SK-N-SH treated with all-trans-retinoic acid at 6 μM for 48 hours (cell line): ENCODE data around the gene IGFBP2.

Source experiments
- ATAC-seq: fragments of 200-7000 bp; cut with Tn5 transposase; 3 replicates; pipeline ENCODE4 v1.9.1; 2020; ENCODE audit warnings: mild to moderate bottlenecking, moderate library complexity
- ARNTL ChIP-seq: fragments of 450-650 bp; formaldehyde crosslinking; IDR thresholded peaks from 2 replicates; pipeline ENCODE4 v1.5.0; 2020; ENCODE audit warnings: low read depth, mild to moderate bottlenecking, moderate library complexity, borderline replicate concordance
- BACH2 ChIP-seq: fragments of 250-450 bp; sonication (Bioruptor Pico); IDR thresholded peaks from 2 replicates; pipeline ENCODE4 v1.9.0; 2021; ENCODE audit warnings: mild to moderate bottlenecking, borderline replicate concordance
- CSDC2 ChIP-seq: fragments of 250-450 bp; sonication (Bioruptor Pico); IDR thresholded peaks from 2 replicates; pipeline ENCODE4 v1.5.0; 2020; ENCODE audit warnings: mild to moderate bottlenecking, moderate library complexity
- GLIS3 ChIP-seq: fragments of 250-450 bp; sonication (Bioruptor Pico); IDR thresholded peaks from 2 replicates; pipeline ENCODE4 v1.5.0; 2020; ENCODE audit warnings: mild to moderate bottlenecking, moderate library complexity
- ISL1 ChIP-seq: fragments of 250-450 bp; sonication (Bioruptor Pico); IDR thresholded peaks from 2 replicates; pipeline ENCODE4 v2.1.2; 2022; ENCODE audit warnings: mild to moderate bottlenecking, moderate library complexity
- PPARA ChIP-seq: fragments of 250-450 bp; sonication (Bioruptor Pico); IDR thresholded peaks from 2 replicates; pipeline ENCODE4 v1.5.0; 2020; ENCODE audit warnings: mild to moderate bottlenecking, borderline replicate concordance
- RARB ChIP-seq: fragments of 250-450 bp; sonication (Bioruptor Pico); IDR thresholded peaks from 2 replicates; pipeline ENCODE4 v1.8.0; 2021; ENCODE audit warnings: mild to moderate bottlenecking, moderate library complexity
- TOX ChIP-seq: fragments of 250-450 bp; sonication (Bioruptor Pico); IDR thresholded peaks from 2 replicates; pipeline ENCODE4 v1.8.0; 2021; ENCODE audit warnings: mild to moderate bottlenecking, moderate library complexity, borderline replicate concordance
- ZFP3 ChIP-seq: fragments of 250-450 bp; sonication (Bioruptor Pico); IDR thresholded peaks from 2 replicates; pipeline ENCODE4 v1.5.0; 2020; ENCODE audit warnings: mild to moderate bottlenecking, moderate library complexity
- ZFP30 ChIP-seq: fragments of 450-650 bp; formaldehyde crosslinking; IDR thresholded peaks from 2 replicates; pipeline ENCODE4 v1.5.0; 2022; ENCODE audit warnings: mild to moderate bottlenecking, moderate library complexity
- ZNF565 ChIP-seq: fragments of 450-650 bp; formaldehyde crosslinking; conservative IDR thresholded peaks from 2 replicates; pipeline ENCODE4 v1.5.0; 2020; ENCODE audit warnings: low read depth, mild to moderate bottlenecking, moderate library complexity
- TF ChIP-seq, protein P1 (sequence below): fragments of 250-450 bp; sonication (Bioruptor Pico); IDR thresholded peaks from 2 replicates; pipeline ENCODE4 v1.5.0; 2020; ENCODE audit warnings: mild to moderate bottlenecking, moderate library complexity
- TF ChIP-seq, protein P2 (sequence below): fragments of 250-450 bp; sonication (Bioruptor Pico); IDR thresholded peaks from 2 replicates; pipeline ENCODE4 v1.8.0; 2020; ENCODE audit warnings: mild to moderate bottlenecking, moderate library complexity, borderline replicate concordance
- TF ChIP-seq, protein P3 (sequence below): fragments of 250-450 bp; sonication (Bioruptor Pico); IDR thresholded peaks from 2 replicates; pipeline ENCODE4 v1.5.1; 2021; ENCODE audit warnings: mild to moderate bottlenecking, moderate library complexity
- TF ChIP-seq, protein P4 (sequence below): fragments of 250-450 bp; sonication (Bioruptor Pico); IDR thresholded peaks from 2 replicates; pipeline ENCODE4 v1.5.1; 2020; ENCODE audit warnings: low read depth, mild to moderate bottlenecking, moderate library complexity

The IGFBP2 gene

DNA sequence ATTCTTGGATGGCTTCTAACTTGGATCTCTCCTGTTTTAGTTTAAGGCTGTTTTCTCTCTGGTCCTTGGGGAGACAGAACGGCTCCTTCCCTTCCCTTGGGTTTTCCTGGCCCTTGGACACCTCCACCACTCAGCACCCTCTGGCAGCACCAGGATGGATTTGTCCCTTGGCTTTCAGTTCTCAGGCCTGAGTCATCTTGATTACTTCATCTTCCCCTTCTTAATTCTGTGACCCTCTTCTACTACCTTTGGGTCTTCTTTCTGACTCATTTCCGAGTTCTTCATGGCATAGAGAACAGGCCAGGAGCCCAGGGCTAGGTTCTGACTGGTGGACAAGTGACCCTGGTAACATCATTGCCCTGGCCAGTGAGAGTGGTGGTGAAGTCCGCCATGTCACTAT, 14.9 kb downstream of the IGFBP2 start:
- ATAC-seq: no peak

DNA sequence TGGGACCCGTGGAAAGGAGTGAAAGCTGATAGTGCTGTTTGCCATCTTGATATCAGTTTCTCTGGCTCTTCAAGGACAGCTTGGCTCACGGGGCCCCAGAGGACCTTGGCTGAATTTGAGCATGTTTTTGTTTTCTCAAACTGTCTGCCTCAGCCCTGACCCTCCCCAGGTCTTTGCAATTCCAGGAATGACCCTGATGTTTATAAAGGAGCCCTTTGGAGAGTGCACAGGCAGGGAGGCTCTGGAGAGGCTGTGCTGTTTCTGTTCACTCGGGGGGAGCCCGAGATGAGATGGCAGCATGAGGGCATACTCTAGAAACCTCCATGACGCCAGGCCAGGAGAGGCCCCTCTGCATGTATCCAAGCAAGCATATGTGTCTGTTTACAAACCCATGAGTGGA, 16.4 kb downstream of the IGFBP2 start:
- no peak for TF ChIP-seq RARB (CRISPR knock-in tag)
- no peak for TF ChIP-seq ZFP30
- TF ChIP-seq ZNF565 (CRISPR knock-in tag): no peak
- TF ChIP-seq, protein P1, sequence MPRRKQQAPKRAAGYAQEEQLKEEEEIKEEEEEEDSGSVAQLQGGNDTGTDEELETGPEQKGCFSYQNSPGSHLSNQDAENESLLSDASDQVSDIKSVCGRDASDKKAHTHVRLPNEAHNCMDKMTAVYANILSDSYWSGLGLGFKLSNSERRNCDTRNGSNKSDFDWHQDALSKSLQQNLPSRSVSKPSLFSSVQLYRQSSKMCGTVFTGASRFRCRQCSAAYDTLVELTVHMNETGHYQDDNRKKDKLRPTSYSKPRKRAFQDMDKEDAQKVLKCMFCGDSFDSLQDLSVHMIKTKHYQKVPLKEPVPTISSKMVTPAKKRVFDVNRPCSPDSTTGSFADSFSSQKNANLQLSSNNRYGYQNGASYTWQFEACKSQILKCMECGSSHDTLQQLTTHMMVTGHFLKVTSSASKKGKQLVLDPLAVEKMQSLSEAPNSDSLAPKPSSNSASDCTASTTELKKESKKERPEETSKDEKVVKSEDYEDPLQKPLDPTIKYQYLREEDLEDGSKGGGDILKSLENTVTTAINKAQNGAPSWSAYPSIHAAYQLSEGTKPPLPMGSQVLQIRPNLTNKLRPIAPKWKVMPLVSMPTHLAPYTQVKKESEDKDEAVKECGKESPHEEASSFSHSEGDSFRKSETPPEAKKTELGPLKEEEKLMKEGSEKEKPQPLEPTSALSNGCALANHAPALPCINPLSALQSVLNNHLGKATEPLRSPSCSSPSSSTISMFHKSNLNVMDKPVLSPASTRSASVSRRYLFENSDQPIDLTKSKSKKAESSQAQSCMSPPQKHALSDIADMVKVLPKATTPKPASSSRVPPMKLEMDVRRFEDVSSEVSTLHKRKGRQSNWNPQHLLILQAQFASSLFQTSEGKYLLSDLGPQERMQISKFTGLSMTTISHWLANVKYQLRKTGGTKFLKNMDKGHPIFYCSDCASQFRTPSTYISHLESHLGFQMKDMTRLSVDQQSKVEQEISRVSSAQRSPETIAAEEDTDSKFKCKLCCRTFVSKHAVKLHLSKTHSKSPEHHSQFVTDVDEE: no peak
- no peak for TF ChIP-seq BACH2
- no peak for TF ChIP-seq ISL1 (CRISPR knock-in tag)
- TF ChIP-seq CSDC2 (CRISPR knock-in tag): no peak
- ATAC-seq: no peak

More for the DNA sequence above, 14.9 kb downstream of the IGFBP2 start:
- TF ChIP-seq, protein P2, sequence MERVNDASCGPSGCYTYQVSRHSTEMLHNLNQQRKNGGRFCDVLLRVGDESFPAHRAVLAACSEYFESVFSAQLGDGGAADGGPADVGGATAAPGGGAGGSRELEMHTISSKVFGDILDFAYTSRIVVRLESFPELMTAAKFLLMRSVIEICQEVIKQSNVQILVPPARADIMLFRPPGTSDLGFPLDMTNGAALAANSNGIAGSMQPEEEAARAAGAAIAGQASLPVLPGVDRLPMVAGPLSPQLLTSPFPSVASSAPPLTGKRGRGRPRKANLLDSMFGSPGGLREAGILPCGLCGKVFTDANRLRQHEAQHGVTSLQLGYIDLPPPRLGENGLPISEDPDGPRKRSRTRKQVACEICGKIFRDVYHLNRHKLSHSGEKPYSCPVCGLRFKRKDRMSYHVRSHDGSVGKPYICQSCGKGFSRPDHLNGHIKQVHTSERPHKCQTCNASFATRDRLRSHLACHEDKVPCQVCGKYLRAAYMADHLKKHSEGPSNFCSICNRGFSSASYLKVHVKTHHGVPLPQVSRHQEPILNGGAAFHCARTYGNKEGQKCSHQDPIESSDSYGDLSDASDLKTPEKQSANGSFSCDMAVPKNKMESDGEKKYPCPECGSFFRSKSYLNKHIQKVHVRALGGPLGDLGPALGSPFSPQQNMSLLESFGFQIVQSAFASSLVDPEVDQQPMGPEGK (CRISPR knock-in tag): no peak

DNA sequence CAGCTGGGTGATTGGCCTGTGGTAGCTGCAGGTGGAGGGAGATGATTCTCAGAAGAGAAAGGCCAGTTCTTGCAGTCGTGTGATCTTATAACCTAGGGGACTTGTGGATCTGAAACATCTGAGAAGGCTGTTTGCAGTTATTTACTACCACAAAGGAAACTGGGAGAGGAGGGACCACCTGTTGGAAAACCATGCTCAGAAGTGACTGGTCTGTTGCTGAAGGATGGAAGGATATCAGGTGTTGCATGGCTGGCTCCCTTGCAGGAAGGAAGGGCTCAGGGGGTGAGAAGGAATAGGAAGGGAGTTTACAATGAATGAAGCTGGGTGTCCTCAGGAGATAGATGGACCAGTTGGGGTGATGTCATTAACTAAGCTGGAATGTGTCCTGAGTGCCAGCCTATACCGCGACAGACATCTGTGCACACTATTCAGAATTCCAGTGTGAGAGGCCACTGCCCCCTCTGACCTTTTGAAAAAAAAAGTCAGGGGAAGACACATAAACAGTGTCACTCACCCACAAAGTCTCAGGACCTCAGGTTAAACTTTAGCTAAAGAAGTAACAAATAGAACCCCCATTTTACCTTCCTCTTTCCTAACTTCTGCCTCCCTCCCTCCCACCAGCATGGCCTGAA, 17.5 kb downstream of the IGFBP2 start:
- TF ChIP-seq GLIS3 (CRISPR knock-in tag): no peak
- no peak for TF ChIP-seq ISL1 (CRISPR knock-in tag)
- no peak for TF ChIP-seq RARB (CRISPR knock-in tag)
- no peak for TF ChIP-seq ARNTL (CRISPR knock-in tag)
- TF ChIP-seq CSDC2 (CRISPR knock-in tag): no peak
- TF ChIP-seq PPARA: no peak
- TF ChIP-seq ZFP30: no peak
- TF ChIP-seq, protein P1: no peak
- TF ChIP-seq, protein P3, sequence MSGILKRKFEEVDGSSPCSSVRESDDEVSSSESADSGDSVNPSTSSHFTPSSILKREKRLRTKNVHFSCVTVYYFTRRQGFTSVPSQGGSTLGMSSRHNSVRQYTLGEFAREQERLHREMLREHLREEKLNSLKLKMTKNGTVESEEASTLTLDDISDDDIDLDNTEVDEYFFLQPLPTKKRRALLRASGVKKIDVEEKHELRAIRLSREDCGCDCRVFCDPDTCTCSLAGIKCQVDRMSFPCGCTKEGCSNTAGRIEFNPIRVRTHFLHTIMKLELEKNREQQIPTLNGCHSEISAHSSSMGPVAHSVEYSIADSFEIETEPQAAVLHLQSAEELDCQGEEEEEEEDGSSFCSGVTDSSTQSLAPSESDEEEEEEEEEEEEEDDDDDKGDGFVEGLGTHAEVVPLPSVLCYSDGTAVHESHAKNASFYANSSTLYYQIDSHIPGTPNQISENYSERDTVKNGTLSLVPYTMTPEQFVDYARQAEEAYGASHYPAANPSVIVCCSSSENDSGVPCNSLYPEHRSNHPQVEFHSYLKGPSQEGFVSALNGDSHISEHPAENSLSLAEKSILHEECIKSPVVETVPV: no peak
- TF ChIP-seq TOX (CRISPR knock-in tag): no peak
- no peak for TF ChIP-seq ZFP3
- TF ChIP-seq ZNF565 (CRISPR knock-in tag): no peak
- peak; percentile 33 for ATAC-seq

DNA sequence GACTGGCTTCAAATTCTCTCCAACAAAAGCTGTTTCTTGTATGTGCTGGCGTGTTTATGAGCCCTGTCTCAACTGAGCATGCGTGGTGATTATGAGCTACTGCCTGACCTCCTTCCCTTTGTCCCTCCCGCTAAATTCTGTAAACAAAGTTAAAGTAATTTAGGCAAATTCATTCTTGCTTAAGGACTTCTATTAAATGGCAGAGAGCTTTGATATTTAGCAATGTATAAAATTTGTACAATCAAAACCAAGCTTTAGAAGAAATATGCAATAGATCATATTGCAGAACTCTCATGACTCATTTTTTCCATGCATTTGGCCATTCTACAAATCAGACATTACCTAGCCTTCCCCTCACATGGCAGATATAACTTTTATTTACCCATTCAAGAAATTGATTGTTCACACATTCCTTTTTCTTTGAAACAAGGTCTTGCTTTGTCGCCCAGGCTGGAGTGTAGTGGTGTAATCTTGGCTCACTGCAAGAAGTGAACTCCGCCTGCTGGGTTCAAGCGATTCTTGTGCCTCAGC, 18.2 kb downstream of the IGFBP2 start:
- ATAC-seq: peak; percentile 63
- TF ChIP-seq ZFP30: no peak
- TF ChIP-seq, protein P4, sequence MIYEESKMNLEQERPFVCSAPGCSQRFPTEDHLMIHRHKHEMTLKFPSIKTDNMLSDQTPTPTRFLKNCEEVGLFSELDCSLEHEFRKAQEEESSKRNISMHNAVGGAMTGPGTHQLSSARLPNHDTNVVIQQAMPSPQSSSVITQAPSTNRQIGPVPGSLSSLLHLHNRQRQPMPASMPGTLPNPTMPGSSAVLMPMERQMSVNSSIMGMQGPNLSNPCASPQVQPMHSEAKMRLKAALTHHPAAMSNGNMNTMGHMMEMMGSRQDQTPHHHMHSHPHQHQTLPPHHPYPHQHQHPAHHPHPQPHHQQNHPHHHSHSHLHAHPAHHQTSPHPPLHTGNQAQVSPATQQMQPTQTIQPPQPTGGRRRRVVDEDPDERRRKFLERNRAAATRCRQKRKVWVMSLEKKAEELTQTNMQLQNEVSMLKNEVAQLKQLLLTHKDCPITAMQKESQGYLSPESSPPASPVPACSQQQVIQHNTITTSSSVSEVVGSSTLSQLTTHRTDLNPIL (CRISPR knock-in tag): no peak
